Measurements from ENCODE around the gene PLA2G4A. TPM values are rescaled to one million over a fixed set of nuclear protein-coding genes. Genes with fewer than 3 reads are reported as not detected.

The PLA2G4A gene
- total and polyA plus RNA-seq, 2 experiments from 2014 or later, result 1.1 to 3.8 TPM

DNA sequence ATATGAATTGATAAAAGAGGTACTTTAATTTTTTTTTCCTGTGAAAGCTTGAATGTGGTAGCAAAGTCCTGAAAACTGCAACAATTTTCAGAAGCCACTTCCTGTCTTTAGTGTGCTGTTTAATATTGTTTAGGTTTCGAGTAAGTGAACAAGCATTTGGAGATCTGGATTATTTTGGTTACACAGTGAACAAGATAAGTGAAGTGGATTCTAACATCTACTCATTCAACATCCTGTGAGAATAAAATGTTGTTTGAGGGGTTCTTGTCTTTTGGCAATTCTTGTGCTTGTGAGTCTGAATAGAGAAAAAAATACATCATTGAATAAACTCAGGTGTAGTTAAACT is 35.2 kb upstream of the PLA2G4A start (continued):
- TF ChIP-seq, protein P1, sequence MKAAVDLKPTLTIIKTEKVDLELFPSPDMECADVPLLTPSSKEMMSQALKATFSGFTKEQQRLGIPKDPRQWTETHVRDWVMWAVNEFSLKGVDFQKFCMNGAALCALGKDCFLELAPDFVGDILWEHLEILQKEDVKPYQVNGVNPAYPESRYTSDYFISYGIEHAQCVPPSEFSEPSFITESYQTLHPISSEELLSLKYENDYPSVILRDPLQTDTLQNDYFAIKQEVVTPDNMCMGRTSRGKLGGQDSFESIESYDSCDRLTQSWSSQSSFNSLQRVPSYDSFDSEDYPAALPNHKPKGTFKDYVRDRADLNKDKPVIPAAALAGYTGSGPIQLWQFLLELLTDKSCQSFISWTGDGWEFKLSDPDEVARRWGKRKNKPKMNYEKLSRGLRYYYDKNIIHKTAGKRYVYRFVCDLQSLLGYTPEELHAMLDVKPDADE (IDR thresholded peaks at IDR 0.05), result no peak
- TF ChIP-seq ZNF114 (CRISPR knock-in tag; IDR thresholded peaks at IDR 0.05) (no peak), ZNF331 (CRISPR knock-in tag; IDR thresholded peaks at IDR 0.05; ENCODE audit: low read depth) (no peak), EZH2 (IDR thresholded peaks at IDR 0.05; ENCODE audit: low read depth, unreplicated experiment) (no peak)

DNA sequence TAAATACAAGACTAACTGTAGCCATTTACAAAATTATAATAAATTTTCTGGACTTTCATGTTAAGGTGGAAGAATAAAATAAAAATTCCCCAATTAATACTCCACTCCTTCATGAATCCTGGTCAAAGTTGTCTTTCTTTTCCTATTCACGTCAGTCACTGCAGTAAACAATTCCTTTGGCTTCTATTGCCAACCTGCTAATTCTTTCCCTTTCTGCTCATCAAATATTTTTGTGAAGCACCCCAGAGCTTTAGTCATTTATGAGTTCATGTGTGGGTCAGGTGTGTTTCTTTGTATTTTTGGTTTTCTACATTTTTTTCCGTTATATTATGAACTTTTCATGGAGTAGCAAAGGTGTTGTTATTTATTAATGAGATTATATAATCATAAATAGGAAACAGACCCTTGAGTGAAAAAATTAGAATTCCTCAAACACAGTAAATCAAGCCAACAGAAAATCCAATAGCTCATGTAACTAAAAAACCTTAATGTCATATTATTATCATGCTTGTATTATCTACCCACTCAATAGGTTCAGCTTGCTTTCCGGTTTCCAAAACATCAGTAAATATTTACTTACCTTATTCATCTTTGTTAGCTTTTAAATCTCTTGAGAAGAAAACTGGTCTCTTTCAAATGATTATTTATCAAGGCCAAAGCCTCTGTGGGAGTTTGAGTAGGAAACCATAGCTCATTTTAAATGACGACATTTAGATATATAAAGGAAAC is 29.6 kb upstream of the PLA2G4A start:
- H4K20me1 ChIP-seq (replicated peaks; ENCODE audit: insufficient read depth), result no peaks in the 10 kb centered on the region
- no peaks in the 10 kb centered on the region for H3K27me3 ChIP-seq (ENCODE audit: insufficient read depth)
- H3K4me3 Mint-ChIP-seq, result no peak overlapping the region
- no peaks in the 10 kb centered on the region for H3K9me3 Mint-ChIP-seq
- DNase-seq (ENCODE audit: low spot score) (no peak), ATAC-seq (no peak)
- no peak for TF ChIP-seq CREB1 (CRISPR knock-in tag; IDR thresholded peaks at IDR 0.05; ENCODE audit: low read depth)
- TF ChIP-seq, protein P2, sequence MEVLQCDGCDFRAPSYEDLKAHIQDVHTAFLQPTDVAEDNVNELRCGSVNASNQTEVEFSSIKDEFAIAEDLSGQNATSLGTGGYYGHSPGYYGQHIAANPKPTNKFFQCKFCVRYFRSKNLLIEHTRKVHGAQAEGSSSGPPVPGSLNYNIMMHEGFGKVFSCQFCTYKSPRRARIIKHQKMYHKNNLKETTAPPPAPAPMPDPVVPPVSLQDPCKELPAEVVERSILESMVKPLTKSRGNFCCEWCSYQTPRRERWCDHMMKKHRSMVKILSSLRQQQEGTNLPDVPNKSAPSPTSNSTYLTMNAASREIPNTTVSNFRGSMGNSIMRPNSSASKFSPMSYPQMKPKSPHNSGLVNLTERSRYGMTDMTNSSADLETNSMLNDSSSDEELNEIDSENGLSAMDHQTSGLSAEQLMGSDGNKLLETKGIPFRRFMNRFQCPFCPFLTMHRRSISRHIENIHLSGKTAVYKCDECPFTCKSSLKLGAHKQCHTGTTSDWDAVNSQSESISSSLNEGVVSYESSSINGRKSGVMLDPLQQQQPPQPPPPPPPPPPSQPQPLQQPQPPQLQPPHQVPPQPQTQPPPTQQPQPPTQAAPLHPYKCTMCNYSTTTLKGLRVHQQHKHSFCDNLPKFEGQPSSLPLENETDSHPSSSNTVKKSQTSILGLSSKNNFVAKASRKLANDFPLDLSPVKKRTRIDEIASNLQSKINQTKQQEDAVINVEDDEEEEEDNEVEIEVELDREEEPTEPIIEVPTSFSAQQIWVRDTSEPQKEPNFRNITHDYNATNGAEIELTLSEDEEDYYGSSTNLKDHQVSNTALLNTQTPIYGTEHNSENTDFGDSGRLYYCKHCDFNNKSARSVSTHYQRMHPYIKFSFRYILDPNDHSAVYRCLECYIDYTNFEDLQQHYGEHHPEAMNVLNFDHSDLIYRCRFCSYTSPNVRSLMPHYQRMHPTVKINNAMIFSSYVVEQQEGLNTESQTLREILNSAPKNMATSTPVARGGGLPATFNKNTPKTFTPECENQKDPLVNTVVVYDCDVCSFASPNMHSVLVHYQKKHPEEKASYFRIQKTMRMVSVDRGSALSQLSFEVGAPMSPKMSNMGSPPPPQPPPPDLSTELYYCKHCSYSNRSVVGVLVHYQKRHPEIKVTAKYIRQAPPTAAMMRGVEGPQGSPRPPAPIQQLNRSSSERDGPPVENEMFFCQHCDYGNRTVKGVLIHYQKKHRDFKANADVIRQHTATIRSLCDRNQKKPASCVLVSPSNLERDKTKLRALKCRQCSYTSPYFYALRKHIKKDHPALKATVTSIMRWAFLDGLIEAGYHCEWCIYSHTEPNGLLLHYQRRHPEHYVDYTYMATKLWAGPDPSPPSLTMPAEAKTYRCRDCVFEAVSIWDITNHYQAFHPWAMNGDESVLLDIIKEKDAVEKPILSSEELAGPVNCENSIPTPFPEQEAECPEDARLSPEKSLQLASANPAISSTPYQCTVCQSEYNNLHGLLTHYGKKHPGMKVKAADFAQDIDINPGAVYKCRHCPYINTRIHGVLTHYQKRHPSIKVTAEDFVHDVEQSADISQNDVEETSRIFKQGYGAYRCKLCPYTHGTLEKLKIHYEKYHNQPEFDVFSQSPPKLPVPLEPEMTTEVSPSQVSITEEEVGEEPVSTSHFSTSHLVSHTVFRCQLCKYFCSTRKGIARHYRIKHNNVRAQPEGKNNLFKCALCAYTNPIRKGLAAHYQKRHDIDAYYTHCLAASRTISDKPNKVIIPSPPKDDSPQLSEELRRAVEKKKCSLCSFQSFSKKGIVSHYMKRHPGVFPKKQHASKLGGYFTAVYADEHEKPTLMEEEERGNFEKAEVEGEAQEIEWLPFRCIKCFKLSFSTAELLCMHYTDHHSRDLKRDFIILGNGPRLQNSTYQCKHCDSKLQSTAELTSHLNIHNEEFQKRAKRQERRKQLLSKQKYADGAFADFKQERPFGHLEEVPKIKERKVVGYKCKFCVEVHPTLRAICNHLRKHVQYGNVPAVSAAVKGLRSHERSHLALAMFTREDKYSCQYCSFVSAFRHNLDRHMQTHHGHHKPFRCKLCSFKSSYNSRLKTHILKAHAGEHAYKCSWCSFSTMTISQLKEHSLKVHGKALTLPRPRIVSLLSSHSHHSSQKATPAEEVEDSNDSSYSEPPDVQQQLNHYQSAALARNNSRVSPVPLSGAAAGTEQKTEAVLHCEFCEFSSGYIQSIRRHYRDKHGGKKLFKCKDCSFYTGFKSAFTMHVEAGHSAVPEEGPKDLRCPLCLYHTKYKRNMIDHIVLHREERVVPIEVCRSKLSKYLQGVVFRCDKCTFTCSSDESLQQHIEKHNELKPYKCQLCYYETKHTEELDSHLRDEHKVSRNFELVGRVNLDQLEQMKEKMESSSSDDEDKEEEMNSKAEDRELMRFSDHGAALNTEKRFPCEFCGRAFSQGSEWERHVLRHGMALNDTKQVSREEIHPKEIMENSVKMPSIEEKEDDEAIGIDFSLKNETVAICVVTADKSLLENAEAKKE (CRISPR knock-in tag; IDR thresholded peaks at IDR 0.05), result no peak
- TF ChIP-seq, protein P3, sequence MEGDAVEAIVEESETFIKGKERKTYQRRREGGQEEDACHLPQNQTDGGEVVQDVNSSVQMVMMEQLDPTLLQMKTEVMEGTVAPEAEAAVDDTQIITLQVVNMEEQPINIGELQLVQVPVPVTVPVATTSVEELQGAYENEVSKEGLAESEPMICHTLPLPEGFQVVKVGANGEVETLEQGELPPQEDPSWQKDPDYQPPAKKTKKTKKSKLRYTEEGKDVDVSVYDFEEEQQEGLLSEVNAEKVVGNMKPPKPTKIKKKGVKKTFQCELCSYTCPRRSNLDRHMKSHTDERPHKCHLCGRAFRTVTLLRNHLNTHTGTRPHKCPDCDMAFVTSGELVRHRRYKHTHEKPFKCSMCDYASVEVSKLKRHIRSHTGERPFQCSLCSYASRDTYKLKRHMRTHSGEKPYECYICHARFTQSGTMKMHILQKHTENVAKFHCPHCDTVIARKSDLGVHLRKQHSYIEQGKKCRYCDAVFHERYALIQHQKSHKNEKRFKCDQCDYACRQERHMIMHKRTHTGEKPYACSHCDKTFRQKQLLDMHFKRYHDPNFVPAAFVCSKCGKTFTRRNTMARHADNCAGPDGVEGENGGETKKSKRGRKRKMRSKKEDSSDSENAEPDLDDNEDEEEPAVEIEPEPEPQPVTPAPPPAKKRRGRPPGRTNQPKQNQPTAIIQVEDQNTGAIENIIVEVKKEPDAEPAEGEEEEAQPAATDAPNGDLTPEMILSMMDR (conservative IDR thresholded peaks at IDR 0.05; ENCODE audit: low read depth in 2 of 2), result no peak
- TF ChIP-seq JUNB (IDR thresholded peaks at IDR 0.05; ENCODE audit: unreplicated experiment), result no peak
- no peak for TF ChIP-seq ZNF114 (CRISPR knock-in tag; IDR thresholded peaks at IDR 0.05)
- no peak for TF ChIP-seq STAT1 (IDR thresholded peaks at IDR 0.05; ENCODE audit: unreplicated experiment)
- TF ChIP-seq, protein P4, sequence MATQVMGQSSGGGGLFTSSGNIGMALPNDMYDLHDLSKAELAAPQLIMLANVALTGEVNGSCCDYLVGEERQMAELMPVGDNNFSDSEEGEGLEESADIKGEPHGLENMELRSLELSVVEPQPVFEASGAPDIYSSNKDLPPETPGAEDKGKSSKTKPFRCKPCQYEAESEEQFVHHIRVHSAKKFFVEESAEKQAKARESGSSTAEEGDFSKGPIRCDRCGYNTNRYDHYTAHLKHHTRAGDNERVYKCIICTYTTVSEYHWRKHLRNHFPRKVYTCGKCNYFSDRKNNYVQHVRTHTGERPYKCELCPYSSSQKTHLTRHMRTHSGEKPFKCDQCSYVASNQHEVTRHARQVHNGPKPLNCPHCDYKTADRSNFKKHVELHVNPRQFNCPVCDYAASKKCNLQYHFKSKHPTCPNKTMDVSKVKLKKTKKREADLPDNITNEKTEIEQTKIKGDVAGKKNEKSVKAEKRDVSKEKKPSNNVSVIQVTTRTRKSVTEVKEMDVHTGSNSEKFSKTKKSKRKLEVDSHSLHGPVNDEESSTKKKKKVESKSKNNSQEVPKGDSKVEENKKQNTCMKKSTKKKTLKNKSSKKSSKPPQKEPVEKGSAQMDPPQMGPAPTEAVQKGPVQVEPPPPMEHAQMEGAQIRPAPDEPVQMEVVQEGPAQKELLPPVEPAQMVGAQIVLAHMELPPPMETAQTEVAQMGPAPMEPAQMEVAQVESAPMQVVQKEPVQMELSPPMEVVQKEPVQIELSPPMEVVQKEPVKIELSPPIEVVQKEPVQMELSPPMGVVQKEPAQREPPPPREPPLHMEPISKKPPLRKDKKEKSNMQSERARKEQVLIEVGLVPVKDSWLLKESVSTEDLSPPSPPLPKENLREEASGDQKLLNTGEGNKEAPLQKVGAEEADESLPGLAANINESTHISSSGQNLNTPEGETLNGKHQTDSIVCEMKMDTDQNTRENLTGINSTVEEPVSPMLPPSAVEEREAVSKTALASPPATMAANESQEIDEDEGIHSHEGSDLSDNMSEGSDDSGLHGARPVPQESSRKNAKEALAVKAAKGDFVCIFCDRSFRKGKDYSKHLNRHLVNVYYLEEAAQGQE (IDR thresholded peaks at IDR 0.05; ENCODE audit: unreplicated experiment), result no peak
- no peak for TF ChIP-seq POLR2AphosphoS5 (IDR thresholded peaks at IDR 0.05; ENCODE audit: low read depth)
- H3K4me1 ChIP-seq (ENCODE audit: insufficient read depth), result no peaks in the 10 kb centered on the region
- no peak overlapping the region for H3K27ac ChIP-seq (ENCODE audit: low read depth)
- H3K4me3 ChIP-seq, result no peak overlapping the region
- no peak overlapping the region for H2AFZ ChIP-seq
- no peaks in the 10 kb centered on the region for H3F3A ChIP-seq (replicated peaks; ENCODE audit: low read depth)
- H3K9me2 ChIP-seq (ENCODE audit: insufficient read depth), result no peaks in the 10 kb centered on the region
- H3K79me2 ChIP-seq (replicated peaks; ENCODE audit: insufficient read depth), result no peaks in the 10 kb centered on the region
- no peak overlapping the region for H3K4me2 ChIP-seq
- H3K27ac Mint-ChIP-seq, result no peak overlapping the region
- no peaks in the 10 kb centered on the region for H3K36me3 ChIP-seq (ENCODE audit: insufficient read depth)
- H3K36me3 Mint-ChIP-seq (ENCODE audit: low read depth), result no peaks in the 10 kb centered on the region
- H3K4me1 Mint-ChIP-seq, result no peaks in the 10 kb centered on the region
- H3K27me3 Mint-ChIP-seq (ENCODE audit: insufficient read depth, low read depth, poor library complexity), result no peaks in the 10 kb centered on the region
